ENCODE results near the gene SAMD3.

DNA sequence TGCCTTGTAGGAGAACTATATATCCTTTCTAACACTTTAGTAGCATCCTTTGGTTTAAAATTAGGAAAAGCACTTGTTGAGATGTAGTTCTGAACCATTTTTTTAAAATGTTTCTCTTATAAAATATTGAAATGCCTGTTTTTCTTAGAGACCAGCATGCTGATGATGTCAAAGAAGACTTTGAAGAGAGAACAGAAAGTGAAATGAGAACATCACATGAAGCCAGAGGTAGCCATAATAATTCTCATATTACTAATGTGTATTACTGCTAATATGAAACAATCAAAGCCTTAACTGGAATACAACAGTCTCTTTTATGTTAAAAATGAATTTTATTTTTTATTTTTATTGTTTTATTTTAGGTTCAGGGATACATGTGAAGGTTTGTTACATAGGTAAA is 102.0 kb downstream of the SAMD3 start:
- TF ChIP-seq, protein P1, sequence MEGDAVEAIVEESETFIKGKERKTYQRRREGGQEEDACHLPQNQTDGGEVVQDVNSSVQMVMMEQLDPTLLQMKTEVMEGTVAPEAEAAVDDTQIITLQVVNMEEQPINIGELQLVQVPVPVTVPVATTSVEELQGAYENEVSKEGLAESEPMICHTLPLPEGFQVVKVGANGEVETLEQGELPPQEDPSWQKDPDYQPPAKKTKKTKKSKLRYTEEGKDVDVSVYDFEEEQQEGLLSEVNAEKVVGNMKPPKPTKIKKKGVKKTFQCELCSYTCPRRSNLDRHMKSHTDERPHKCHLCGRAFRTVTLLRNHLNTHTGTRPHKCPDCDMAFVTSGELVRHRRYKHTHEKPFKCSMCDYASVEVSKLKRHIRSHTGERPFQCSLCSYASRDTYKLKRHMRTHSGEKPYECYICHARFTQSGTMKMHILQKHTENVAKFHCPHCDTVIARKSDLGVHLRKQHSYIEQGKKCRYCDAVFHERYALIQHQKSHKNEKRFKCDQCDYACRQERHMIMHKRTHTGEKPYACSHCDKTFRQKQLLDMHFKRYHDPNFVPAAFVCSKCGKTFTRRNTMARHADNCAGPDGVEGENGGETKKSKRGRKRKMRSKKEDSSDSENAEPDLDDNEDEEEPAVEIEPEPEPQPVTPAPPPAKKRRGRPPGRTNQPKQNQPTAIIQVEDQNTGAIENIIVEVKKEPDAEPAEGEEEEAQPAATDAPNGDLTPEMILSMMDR (conservative IDR thresholded peaks at IDR 0.05; ENCODE audit: low read length), result no peak
- no peak for TF ChIP-seq EZH2phosphoT487 (IDR thresholded peaks at IDR 0.05; ENCODE audit: borderline replicate concordance, low read depth, low read length)

Measured in OCI-LY7 (cell line).